Fibroblast of mammary gland (primary cell): ENCODE data around the gene DSCAML1.

Experiments
- DNase-seq: peaks from one replicate; pipeline ENCODE4 v3.0.0-alpha.2; 2010; ENCODE audit warnings: low read depth
- H3K4me3 ChIP-seq: 2 replicates; pipeline ENCODE4 v1.5.1; 2011; ENCODE audit warnings: low read depth, mild to moderate bottlenecking, low read length, moderate library complexity; ENCODE audit not compliant: control insufficient read depth
- CTCF ChIP-seq: conservative IDR thresholded peaks from 2 replicates; pipeline ENCODE4 v1.5.1; 2011; ENCODE audit warnings: low read depth, low read length, inconsistent platforms; ENCODE audit not compliant: control insufficient read depth, insufficient read depth

DSCAML1 gene

GRCh38 chr11:117738246-117738957 is 58.6 kb downstream of the DSCAML1 start:
- no peak for TF ChIP-seq CTCF
- peak; percentile 18 for DNase-seq
- no peak overlapping the region for H3K4me3 ChIP-seq

- DNase-seq, result no peak
- no peak for TF ChIP-seq CTCF
- no peak overlapping the region for H3K4me3 ChIP-seq
Measured at GRCh38 chr11:117735350-117735977, 61.6 kb downstream of the DSCAML1 start.

- DNase-seq, result no peak
- TF ChIP-seq CTCF, result no peak
- no peak overlapping the region for H3K4me3 ChIP-seq
Measured at GRCh38 chr11:117734601-117735024, 62.4 kb downstream of the DSCAML1 start.

- TF ChIP-seq CTCF, result no peak
- no peak for DNase-seq
- H3K4me3 ChIP-seq, result no peak overlapping the region
Measured at GRCh38 chr11:117733316-117733715, 63.7 kb downstream of the DSCAML1 start.

- no peak overlapping the region for H3K4me3 ChIP-seq
- no peak for TF ChIP-seq CTCF
- DNase-seq, result no peak
Measured at GRCh38 chr11:117731722-117732290, 65.2 kb downstream of the DSCAML1 start.

- no peak for TF ChIP-seq CTCF
- DNase-seq, result peak; percentile 12
- no peak overlapping the region for H3K4me3 ChIP-seq
Measured at GRCh38 chr11:117730208-117730800, 66.7 kb downstream of the DSCAML1 start.
